ENCODE results near the gene MAST2. TPM values are rescaled to one million over a fixed set of nuclear protein-coding genes. Genes with fewer than 3 reads are reported as not detected.

MAST2 gene
- total RNA-seq, 1 donor from 2014 or later: 38.1 TPM

GRCh38 chr1:46012236-46012635 is 208.8 kb downstream of the MAST2 start:
- TF ChIP-seq CTCF (conservative IDR thresholded peaks at IDR 0.05): no peak
- Mint-ChIP-seq H3K27me3 (no peaks in the 10 kb centered on the region), H3K36me3 (peaks cover 31% of the 10 kb centered on the region), H3K9me3 (no peaks in the 10 kb centered on the region), H3K4me3 (no peak overlapping the region), H3K27ac (no peak overlapping the region), H3K4me1 (ENCODE audit: unreplicated experiment) (no peaks in the 10 kb centered on the region)
- no peak for DNase-seq (ENCODE audit: extremely low spot score, unreplicated experiment)

GRCh38 chr1:46013581-46013980 is 210.2 kb downstream of the MAST2 start:
- DNase-seq (ENCODE audit: extremely low spot score, unreplicated experiment): no peak
- Mint-ChIP-seq H3K4me1 (ENCODE audit: unreplicated experiment) (no peaks in the 10 kb centered on the region), H3K9me3 (no peaks in the 10 kb centered on the region), H3K4me3 (no peak overlapping the region), H3K27ac (no peak overlapping the region), H3K36me3 (peaks cover 20% of the 10 kb centered on the region), H3K27me3 (no peaks in the 10 kb centered on the region)
- TF ChIP-seq CTCF (conservative IDR thresholded peaks at IDR 0.05): no peak

- Mint-ChIP-seq H3K4me3 (no peak overlapping the region), H3K4me1 (ENCODE audit: unreplicated experiment) (no peaks in the 10 kb centered on the region), H3K36me3 (no peaks in the 10 kb centered on the region), H3K27me3 (no peaks in the 10 kb centered on the region), H3K9me3 (no peaks in the 10 kb centered on the region), H3K27ac (no peak overlapping the region)
- no peak for DNase-seq (ENCODE audit: extremely low spot score, unreplicated experiment)
- TF ChIP-seq CTCF (conservative IDR thresholded peaks at IDR 0.05): no peak
Observed at GRCh38 chr1:46017876-46018503, 214.6 kb downstream of the MAST2 start.

GRCh38 chr1:46019348-46019747 is 215.9 kb downstream of the MAST2 start:
- no peaks in the 10 kb centered on the region for H3K27me3 Mint-ChIP-seq
- no peaks in the 10 kb centered on the region for H3K9me3 Mint-ChIP-seq
- no peak overlapping the region for H3K4me3 Mint-ChIP-seq
- H3K36me3 Mint-ChIP-seq: peaks cover 5% of the 10 kb centered on the region
- H3K27ac Mint-ChIP-seq: no peak overlapping the region
- no peaks in the 10 kb centered on the region for H3K4me1 Mint-ChIP-seq (ENCODE audit: unreplicated experiment)
- no peak for DNase-seq (ENCODE audit: extremely low spot score, unreplicated experiment)
- no peak for TF ChIP-seq CTCF (conservative IDR thresholded peaks at IDR 0.05)

GRCh38 chr1:46020010-46020409 is 216.6 kb downstream of the MAST2 start:
- Mint-ChIP-seq H3K36me3 (peaks cover 8% of the 10 kb centered on the region), H3K27me3 (no peaks in the 10 kb centered on the region), H3K9me3 (no peaks in the 10 kb centered on the region), H3K4me3 (no peak overlapping the region), H3K4me1 (ENCODE audit: unreplicated experiment) (no peaks in the 10 kb centered on the region), H3K27ac (no peak overlapping the region)
- no peak for DNase-seq (ENCODE audit: extremely low spot score, unreplicated experiment)
- TF ChIP-seq CTCF (conservative IDR thresholded peaks at IDR 0.05): no peak
